Measurements from ENCODE around the gene TMEM30A.

The TMEM30A gene

GRCh38 chr6:75308250-75308988 is 23.8 kb upstream of the TMEM30A start:
- no peak overlapping the region for H3K4me3 ChIP-seq
- H3K27ac ChIP-seq = no peak overlapping the region
- H3K27me3 ChIP-seq = no peaks in the 10 kb centered on the region
- no peak for TF ChIP-seq Cebpa-rat (IDR thresholded peaks at IDR 0.05)
- no peaks in the 10 kb centered on the region for H3K36me3 ChIP-seq
- H3K4me2 ChIP-seq = no peak overlapping the region
- no peaks in the 10 kb centered on the region for H3K9me3 ChIP-seq
- H4K20me1 ChIP-seq = no peaks in the 10 kb centered on the region
- H3K9ac ChIP-seq = no peak overlapping the region
- H3K4me1 ChIP-seq = peaks cover 13% of the 10 kb centered on the region

GRCh38 chr6:75307364-75308004 is 22.9 kb upstream of the TMEM30A start:
- H4K20me1 ChIP-seq = no peaks in the 10 kb centered on the region
- peaks cover 13% of the 10 kb centered on the region for H3K4me1 ChIP-seq
- no peak for TF ChIP-seq Cebpa-rat (IDR thresholded peaks at IDR 0.05)
- no peak overlapping the region for H3K9ac ChIP-seq
- H3K27ac ChIP-seq = no peak overlapping the region
- H3K4me2 ChIP-seq = no peak overlapping the region
- no peaks in the 10 kb centered on the region for H3K36me3 ChIP-seq
- H3K27me3 ChIP-seq = no peaks in the 10 kb centered on the region
- H3K9me3 ChIP-seq = no peaks in the 10 kb centered on the region
- H3K4me3 ChIP-seq = no peak overlapping the region

- H3K4me1 ChIP-seq = peaks cover 13% of the 10 kb centered on the region
- H3K4me2 ChIP-seq = peak overlapping the region; percentile 56
- H3K27ac ChIP-seq = no peak overlapping the region
- TF ChIP-seq Cebpa-rat (IDR thresholded peaks at IDR 0.05) = no peak
- H3K36me3 ChIP-seq = no peaks in the 10 kb centered on the region
- H3K27me3 ChIP-seq = no peaks in the 10 kb centered on the region
- no peak overlapping the region for H3K9ac ChIP-seq
- no peaks in the 10 kb centered on the region for H3K9me3 ChIP-seq
- no peak overlapping the region for H3K4me3 ChIP-seq
- H4K20me1 ChIP-seq = no peaks in the 10 kb centered on the region
Observed at GRCh38 chr6:75306064-75306463, 21.5 kb upstream of the TMEM30A start.

GRCh38 chr6:75305573-75305972 is 21.0 kb upstream of the TMEM30A start:
- Histone ChIP-seq H3K9ac (no peak overlapping the region), H4K20me1 (no peaks in the 10 kb centered on the region), H3K4me3 (no peak overlapping the region), H3K4me2 (peak overlapping the region; percentile 56), H3K9me3 (no peaks in the 10 kb centered on the region), H3K36me3 (no peaks in the 10 kb centered on the region), H3K4me1 (peaks cover 18% of the 10 kb centered on the region), H3K27ac (no peak overlapping the region), H3K27me3 (no peaks in the 10 kb centered on the region)
- TF ChIP-seq Cebpa-rat (IDR thresholded peaks at IDR 0.05) = no peak

- Histone ChIP-seq H3K4me3 (no peak overlapping the region), H3K27ac (no peak overlapping the region), H4K20me1 (no peaks in the 10 kb centered on the region), H3K4me1 (peaks cover 27% of the 10 kb centered on the region), H3K9me3 (no peaks in the 10 kb centered on the region), H3K36me3 (no peaks in the 10 kb centered on the region), H3K9ac (no peak overlapping the region), H3K27me3 (no peaks in the 10 kb centered on the region), H3K4me2 (no peak overlapping the region)
- no peak for TF ChIP-seq Cebpa-rat (IDR thresholded peaks at IDR 0.05)
Observed at GRCh38 chr6:75302280-75302679, 17.7 kb upstream of the TMEM30A start.

- Histone ChIP-seq H3K27ac (no peak overlapping the region), H3K9ac (no peak overlapping the region), H3K4me1 (peaks cover 27% of the 10 kb centered on the region), H3K4me3 (no peak overlapping the region), H3K36me3 (no peaks in the 10 kb centered on the region), H3K4me2 (no peak overlapping the region), H3K27me3 (no peaks in the 10 kb centered on the region), H3K9me3 (no peaks in the 10 kb centered on the region), H4K20me1 (no peaks in the 10 kb centered on the region)
- TF ChIP-seq Cebpa-rat (IDR thresholded peaks at IDR 0.05) = no peak
Observed at GRCh38 chr6:75301537-75301936, 16.9 kb upstream of the TMEM30A start.

GRCh38 chr6:75301088-75301487 is 16.5 kb upstream of the TMEM30A start:
- Histone ChIP-seq H3K4me2 (no peak overlapping the region; the same call in 1 of the 2 replicates), H3K36me3 (no peaks in the 10 kb centered on the region)
- TF ChIP-seq Cebpa-rat (IDR thresholded peaks at IDR 0.05) = no peak

GRCh38 chr6:75300531-75300855 is 15.9 kb upstream of the TMEM30A start:
- TF ChIP-seq Cebpa-rat (IDR thresholded peaks at IDR 0.05) = no peak
- H3K27me3 ChIP-seq = no peaks in the 10 kb centered on the region
- H3K4me3 ChIP-seq = no peak overlapping the region
- peak overlapping the region; percentile 59 for H3K4me2 ChIP-seq
- H3K9ac ChIP-seq = no peak overlapping the region
- no peaks in the 10 kb centered on the region for H3K9me3 ChIP-seq
- H4K20me1 ChIP-seq = no peaks in the 10 kb centered on the region
- no peaks in the 10 kb centered on the region for H3K36me3 ChIP-seq
- peaks cover 18% of the 10 kb centered on the region for H3K4me1 ChIP-seq
- H3K27ac ChIP-seq = no peak overlapping the region

More at GRCh38 chr6:75301088-75301487, 16.5 kb upstream of the TMEM30A start:
- Histone ChIP-seq H3K27ac (no peak overlapping the region), H3K4me3 (no peak overlapping the region), H3K4me1 (peaks cover 24% of the 10 kb centered on the region), H4K20me1 (no peaks in the 10 kb centered on the region), H3K9ac (no peak overlapping the region), H3K27me3 (no peaks in the 10 kb centered on the region), H3K9me3 (no peaks in the 10 kb centered on the region)

- no peak for TF ChIP-seq Cebpa-rat (IDR thresholded peaks at IDR 0.05)
- H3K27ac ChIP-seq = no peak overlapping the region
- H3K9me3 ChIP-seq = no peaks in the 10 kb centered on the region
- H4K20me1 ChIP-seq = no peaks in the 10 kb centered on the region
- no peak overlapping the region for H3K9ac ChIP-seq
- H3K27me3 ChIP-seq = no peaks in the 10 kb centered on the region
- H3K4me1 ChIP-seq = peaks cover 14% of the 10 kb centered on the region
- H3K36me3 ChIP-seq = no peaks in the 10 kb centered on the region
- no peak overlapping the region for H3K4me3 ChIP-seq
- H3K4me2 ChIP-seq = peak overlapping the region; percentile 59
Observed at GRCh38 chr6:75299801-75300530, 15.4 kb upstream of the TMEM30A start.

Measured in BLaER1 (cell line).